SK-N-SH (cell line): ENCODE measurements around the gene TSPAN31.

Experiments
- EP300 ChIP-seq, 2 experiments: IDR thresholded peaks; 2 replicates each; pipeline versions ENCODE4 v1.4.0 to v1.6.1; 2012; ENCODE audit warnings: borderline replicate concordance in 1 of 2, low read depth in 1 of 2, low read length in 1 of 2
- FOXM1 ChIP-seq: IDR thresholded peaks from 2 replicates; pipeline ENCODE4 v1.4.0; 2012; ENCODE audit warnings: low read depth, mild to moderate bottlenecking
- MAX ChIP-seq: IDR thresholded peaks from 2 replicates; pipeline ENCODE4 v1.4.0; 2012; ENCODE audit warnings: low read depth
- REST ChIP-seq: IDR thresholded peaks from 2 replicates; pipeline ENCODE4 v1.6.1; 2012; ENCODE audit warnings: mild to moderate bottlenecking, low read depth, low read length, moderate library complexity
- RFX5 ChIP-seq: IDR thresholded peaks from 2 replicates; pipeline ENCODE4 v1.6.1; 2012; ENCODE audit warnings: mild to moderate bottlenecking, improper control_type of control experiment, low read length
- SIN3A ChIP-seq: IDR thresholded peaks from 2 replicates; pipeline ENCODE4 v1.6.1; 2012; ENCODE audit warnings: low read depth, mild to moderate bottlenecking, low read length, moderate library complexity, borderline replicate concordance
- TF ChIP-seq, protein P1 (sequence below): fragments of 200-600 bp; sonication (generic); IDR thresholded peaks from 2 replicates; pipeline ENCODE4 v1.6.1; 2017; ENCODE audit warnings: antibody characterized with exemption, mild to moderate bottlenecking, moderate library complexity
- TF ChIP-seq, protein P2 (sequence below): IDR thresholded peaks from 2 replicates; pipeline ENCODE4; 2012

GRCh38 chr12:57743769-57744168 lies 1.1 kb upstream of the TSPAN31 start:
- TF ChIP-seq REST (no peak), EP300 (IDR thresholded peaks at IDR 0.05; ENCODE audit: borderline replicate concordance in 1 of 2, low read depth in 1 of 2, low read length in 1 of 2) (no peak), MAX (no peak), SIN3A (no peak), RFX5 (no peak), FOXM1 (no peak)
- TF ChIP-seq, protein P1, sequence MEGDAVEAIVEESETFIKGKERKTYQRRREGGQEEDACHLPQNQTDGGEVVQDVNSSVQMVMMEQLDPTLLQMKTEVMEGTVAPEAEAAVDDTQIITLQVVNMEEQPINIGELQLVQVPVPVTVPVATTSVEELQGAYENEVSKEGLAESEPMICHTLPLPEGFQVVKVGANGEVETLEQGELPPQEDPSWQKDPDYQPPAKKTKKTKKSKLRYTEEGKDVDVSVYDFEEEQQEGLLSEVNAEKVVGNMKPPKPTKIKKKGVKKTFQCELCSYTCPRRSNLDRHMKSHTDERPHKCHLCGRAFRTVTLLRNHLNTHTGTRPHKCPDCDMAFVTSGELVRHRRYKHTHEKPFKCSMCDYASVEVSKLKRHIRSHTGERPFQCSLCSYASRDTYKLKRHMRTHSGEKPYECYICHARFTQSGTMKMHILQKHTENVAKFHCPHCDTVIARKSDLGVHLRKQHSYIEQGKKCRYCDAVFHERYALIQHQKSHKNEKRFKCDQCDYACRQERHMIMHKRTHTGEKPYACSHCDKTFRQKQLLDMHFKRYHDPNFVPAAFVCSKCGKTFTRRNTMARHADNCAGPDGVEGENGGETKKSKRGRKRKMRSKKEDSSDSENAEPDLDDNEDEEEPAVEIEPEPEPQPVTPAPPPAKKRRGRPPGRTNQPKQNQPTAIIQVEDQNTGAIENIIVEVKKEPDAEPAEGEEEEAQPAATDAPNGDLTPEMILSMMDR, result no peak
- TF ChIP-seq, protein P2, sequence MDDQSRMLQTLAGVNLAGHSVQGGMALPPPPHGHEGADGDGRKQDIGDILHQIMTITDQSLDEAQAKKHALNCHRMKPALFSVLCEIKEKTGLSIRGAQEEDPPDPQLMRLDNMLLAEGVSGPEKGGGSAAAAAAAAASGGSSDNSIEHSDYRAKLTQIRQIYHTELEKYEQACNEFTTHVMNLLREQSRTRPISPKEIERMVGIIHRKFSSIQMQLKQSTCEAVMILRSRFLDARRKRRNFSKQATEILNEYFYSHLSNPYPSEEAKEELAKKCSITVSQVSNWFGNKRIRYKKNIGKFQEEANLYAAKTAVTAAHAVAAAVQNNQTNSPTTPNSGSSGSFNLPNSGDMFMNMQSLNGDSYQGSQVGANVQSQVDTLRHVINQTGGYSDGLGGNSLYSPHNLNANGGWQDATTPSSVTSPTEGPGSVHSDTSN, result no peak
